ENCODE results near the gene PLEKHG3.

Gene PLEKHG3

DNA sequence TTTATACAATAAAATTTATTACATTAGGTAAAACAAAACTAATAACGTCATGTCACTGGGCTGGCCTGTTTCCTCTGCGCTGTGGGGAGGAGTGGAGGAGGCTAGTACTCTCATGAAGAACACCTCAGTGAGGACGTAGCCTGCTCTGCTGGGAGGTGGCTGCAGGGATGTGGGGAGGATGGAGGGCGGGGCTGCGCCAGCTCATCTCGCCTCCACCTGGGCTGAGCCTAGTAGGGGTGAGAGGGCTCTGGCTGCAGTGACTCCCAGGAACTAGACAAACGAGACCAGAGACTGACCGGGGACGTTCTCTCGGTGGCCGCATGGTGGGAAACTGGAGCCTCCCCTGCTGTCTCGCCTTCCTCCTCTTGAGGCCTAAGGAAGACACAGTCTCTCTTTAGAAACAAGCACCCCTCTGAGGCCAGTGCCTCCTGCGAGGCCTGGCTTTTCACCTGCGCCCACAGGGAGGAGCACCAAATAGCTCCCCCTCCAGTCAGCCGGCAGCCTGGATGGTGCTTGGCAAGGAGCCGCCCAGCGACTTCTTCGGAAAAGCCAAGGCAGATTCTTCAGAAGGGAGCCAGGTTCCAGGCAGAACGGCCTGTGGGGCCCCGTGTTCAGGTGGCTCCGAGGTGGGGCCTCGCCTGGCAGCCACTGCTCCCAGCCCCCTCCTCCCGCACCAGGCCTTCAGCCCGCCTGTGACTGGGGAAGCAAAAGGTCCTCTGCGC, 62.4 kb downstream of the PLEKHG3 start:
- no peak for DNase-seq

DNA sequence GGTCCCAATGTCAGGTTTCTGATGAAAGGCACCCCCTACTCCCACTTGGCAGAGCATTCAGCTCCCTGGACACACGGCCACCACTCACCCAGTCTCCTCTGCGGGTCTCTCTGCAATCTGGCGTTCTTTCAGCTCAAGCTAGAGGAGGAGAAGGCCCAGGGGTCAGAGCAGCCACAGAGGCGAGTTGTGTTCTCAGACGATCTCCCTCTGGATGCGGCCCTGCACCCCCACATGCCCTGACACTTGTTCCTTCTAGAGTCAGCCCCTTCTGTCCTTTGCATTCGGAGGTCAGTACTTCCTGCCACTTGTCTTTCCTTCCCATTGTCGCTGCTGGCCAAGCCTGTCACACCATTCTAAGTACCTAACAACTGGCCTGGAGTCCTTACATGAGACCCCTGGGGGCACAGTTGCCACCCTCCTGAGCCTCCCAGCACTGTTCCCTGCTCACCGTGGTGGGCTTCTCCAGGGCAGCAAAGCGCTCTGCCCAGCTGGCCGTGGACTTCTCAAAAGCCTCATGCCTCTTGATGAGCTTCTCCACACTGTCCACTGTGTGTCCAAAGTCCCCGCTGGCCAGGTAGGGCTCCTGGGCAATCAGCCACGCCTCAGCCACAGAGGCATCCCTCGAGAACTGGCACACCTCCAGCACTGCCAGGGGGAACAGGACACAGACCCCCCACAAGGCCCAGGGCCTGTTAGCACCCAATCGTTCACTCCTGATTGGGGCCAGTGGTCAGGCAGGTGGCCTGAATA, 63.2 kb downstream of the PLEKHG3 start:
- no peak for DNase-seq

DNA sequence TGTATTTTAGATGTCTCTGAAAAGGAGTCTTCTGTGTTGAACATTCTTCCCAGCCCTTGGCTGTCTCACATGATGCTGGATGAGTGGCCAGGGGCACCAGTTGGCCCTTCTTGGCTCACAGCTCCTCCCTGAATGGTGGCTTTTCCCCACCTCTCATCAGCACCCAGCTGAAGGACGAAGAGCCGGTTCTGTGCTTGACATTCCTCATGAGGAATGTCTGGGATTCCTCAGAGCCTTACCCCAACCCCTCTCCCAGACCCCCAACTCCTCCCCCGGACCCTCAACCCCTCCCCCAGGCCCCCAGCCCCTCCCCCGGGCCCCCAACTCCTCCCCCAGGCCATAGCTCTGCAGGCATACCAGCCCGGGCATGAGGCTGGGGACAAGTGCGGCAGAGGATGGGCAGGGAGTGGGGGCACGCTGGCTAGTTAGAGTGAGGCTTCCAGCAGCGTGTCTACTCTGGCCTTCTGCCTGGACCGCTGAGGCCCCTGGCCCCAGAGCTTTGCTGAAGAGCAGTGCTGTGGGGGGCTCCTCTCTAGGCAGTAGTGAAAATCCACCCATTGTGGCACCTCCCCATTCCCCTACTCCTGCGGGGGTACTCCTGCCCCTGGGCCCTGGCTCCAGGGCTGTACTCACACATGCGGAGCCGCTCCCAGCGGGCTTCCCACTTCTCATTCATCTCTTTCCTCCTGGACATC, 64.3 kb downstream of the PLEKHG3 start:
- no peak for DNase-seq

DNA sequence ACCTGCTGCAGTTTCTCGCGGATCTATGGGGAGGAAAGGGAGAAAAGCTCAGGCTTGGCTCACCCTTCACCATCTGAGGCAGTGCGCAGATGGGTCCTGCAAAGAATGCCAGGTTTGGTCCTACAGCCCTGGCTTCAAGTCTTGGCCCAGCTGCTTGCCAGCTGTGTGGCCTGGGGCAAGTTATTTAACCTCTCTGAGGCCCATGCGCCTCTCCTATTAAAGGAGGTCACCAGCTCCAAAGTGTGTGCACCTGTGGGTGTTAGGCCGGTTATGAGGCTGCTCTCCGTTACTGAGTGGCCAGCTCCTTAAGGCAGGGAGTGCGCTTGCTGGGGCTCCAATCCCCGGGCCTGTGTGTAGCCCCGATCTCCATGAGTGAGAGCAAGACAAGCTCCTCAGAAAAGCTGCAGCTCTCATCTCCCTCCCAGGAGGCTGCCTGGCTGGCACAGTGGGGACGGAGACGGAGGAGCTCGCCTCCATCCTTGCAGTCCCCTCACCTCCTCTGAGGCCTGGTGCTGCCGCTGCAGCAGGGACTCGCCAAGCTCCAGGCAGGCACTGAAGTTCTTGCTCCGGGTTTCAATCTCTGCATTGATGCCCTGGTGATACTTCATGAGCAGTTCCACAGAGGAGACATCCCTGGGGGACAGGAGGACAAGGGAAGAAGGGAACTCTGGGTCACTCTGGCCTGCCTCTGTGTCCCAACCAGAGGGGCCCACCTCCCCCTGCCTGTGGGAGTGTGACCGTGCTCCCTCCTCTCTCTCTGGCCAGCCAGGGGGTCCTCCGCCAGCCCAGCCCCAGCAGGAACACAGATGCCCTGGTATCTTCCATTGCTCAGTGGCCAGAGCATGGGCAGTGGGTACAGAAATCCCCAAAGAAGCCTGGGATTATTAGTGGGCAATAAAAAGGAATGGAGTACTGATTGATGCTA, 65.1 kb downstream of the PLEKHG3 start:
- no peak for DNase-seq

DNA sequence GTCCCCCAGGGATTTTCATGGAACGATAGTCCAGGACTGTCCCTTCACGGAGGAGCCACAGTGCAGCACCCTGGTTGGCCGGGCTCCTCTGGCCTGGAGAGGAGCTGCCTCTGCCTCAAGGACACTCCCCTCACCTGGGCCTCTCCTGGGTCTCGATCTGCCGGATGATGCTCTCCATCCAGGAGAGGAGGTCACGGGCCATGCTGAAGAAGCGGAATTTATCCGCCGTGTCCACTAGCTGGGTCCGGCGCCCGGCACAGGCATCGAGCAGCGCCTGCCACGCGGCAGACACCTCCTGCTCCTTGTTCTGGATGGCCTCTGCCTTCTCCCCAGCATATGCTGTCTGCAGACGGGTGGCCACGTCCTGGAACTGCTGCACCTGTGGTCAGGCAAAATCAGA, 66.5 kb downstream of the PLEKHG3 start:
- no peak for DNase-seq

DNA sequence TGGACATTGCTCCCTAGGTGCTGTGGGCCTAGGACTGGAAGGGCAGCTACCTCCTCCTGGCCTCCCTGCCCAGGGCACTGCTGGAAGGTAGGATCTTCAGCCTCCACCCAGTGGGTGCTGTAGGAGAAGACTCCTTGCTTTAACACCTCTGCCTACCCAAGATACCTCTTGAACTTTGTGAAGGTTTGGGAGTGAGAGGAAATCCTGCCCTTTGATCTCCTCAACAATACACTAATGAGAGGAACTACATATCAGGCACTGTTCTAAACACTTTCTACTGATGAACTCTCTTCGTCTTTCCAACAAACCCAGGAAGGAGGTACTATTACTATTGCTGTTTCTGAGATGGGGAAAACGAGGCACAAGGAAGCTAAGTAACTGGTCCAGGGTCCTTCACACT, 66.9 kb downstream of the PLEKHG3 start:
- DNase-seq, result no peak

DNA sequence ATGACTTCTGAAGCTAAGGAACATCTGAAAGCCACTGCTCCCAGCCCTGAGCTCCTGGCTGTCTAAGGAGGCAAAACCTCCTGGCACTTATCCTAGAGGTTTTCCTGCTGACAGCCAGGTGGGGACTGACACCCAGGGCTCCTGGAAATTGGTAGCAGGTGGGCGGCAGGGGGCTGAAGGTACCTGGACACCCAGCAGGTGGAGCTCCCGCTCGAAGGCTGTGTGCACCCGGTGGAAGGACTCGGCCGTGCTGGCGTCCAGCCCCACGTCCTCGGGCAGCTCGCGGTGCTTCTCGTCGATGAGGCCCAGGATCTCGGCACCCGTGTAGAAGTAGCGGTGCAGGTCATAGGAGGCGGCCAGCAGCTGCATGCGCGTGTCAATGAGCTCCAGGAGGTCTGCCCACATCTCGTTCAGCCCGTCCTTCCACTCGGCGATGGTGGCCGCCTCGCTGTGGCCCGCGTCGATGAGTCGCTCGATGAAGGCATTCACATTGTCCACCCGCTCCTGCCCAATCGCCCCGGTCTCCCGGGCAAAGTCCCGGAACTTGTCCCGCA, 68.2 kb downstream of the PLEKHG3 start:
- no peak for DNase-seq

DNA sequence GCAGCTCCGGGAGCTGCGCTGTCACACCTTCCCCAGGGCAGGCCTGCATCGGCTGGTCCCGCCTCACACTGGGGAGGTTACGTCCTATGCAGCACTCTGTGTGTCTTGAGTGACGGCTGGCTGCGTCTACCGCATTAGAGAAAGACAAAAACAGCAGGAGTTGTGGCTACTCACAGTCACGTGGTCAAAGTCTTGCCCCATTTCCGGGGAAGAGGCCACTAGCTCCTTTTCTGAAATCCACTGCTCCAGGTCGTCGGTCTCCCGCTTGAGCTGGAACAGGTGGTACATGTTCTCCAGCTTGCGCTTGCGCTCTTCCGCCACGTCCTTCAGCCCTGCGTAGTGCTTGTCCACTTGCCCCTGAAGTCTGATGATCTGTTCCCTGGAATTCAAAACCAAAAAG, 68.8 kb downstream of the PLEKHG3 start:
- no peak for DNase-seq

DNA sequence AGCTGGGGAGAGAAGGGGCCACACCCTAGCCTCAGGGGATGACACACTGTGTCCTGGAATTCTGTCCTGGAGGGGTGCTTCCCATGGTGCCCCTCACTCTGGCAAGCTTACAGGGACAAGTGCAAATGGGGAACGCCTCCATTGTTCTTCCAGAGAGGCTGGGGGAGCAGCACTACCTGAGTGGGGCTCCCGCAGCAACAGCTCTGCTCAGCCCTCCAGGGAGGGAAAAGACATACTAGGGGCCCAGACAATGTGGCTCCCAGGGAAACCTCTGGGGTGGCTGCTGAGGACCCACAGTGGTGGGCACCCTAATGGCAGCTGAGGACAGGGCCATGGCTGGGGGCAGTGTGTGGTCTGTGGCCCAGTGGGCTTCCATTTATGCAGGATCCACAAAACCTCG, 69.4 kb downstream of the PLEKHG3 start:
- no peak for DNase-seq

DNA sequence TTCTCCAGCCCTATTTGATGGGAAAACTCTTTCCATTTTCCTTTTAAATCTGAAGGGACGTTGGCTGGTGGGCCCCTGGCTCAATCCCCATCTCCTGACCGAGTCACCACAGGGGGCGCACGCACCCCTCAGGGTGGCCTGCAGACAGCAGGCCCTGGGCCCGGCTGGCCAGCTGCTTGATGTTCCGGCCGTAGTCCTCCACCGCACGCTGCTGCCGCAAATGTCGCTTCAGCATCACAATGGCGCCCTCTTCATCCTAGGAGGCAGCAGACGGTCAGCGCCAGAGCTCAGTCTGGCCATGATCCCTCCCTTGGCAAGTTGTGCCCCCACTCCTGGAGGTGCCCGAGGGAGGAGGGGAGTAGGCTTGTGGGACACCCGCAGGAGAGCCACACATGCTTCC, 70.0 kb downstream of the PLEKHG3 start:
- no peak for DNase-seq

DNA sequence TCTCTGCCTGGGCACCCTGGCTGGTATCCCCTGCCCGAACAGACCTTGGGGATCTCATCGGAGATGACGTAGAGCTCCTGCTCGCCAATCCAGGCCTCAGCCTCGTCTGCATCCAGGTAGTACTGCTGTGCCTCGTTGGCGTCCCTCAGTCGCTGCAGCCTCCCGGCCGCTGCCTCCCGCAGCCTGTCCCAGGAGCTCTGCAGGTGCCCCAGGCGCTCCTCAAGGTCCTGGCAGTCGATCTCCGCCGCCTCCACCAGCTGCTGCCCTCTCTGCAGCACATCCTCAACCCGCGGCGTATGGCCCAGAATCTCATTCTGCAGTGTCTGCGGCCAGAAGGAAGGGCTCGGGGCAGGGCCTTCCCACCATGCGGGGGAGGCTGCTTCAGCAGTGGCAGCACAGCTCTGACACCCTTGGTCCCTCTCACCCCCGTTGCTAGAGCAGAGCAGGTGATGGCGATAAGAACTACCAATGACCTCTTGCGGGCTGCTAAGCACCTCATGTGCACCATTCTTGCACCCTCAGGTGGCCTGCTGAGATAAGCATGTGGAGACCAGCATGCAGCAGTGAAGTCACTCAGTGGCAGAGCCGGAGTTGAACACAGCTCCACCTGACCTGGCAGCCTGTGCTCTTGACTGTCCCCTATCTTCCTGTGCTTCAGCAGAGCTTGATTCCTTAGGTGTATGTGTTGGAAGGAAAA, 71.0 kb downstream of the PLEKHG3 start:
- no peak for DNase-seq

DNA sequence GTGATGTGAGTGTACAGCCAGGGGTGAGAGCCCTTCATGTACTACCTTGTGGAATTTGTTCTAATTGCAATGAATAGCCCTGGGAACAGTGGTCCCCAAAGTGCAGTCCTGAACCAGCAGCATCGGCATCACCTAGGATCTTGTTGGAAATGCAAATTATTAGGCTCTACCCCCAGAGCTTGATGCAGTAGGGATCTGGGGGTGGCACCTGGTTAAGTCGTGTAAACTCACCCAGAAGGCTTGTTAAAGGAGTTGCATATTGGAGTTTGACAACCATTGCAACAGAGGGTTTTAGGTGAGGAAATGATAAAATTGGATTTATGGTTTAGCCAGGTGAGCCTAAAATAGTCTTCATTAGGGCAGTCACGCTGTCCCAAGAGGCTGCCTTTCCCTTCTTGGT, 73.2 kb downstream of the PLEKHG3 start:
- DNase-seq, result no peak

DNA sequence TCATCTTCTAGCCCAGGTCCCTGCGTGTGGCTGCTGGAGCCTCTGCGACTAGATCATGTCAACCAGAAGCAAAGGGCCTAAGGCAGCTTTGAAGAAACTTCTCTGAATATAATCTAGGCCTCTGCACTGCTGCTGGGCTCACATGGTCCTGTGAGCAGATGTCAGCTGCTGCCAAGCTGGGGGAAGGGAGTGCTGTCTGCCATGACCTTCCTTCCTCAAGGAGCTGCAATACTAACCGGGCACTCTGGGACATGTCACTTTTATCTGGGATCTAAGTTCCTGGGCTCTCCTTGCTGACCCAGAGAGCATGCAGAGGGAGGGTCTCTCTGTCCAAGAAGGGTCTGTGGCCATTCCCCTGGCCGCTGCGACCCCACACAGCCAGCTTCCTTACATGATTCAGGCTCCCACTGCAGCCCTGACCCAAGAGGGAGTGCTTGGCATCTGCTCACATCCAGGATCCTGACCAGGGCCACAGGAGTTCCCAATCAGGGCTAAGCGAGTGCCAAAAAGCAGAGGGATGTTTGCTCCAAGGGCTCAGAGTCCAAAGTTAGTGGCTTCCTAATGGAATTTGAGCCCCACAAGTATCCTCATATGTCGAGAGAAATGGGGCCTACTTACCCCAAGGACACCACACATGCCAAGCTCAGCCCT, 74.0 kb downstream of the PLEKHG3 start:
- DNase-seq, result no peak

DNA sequence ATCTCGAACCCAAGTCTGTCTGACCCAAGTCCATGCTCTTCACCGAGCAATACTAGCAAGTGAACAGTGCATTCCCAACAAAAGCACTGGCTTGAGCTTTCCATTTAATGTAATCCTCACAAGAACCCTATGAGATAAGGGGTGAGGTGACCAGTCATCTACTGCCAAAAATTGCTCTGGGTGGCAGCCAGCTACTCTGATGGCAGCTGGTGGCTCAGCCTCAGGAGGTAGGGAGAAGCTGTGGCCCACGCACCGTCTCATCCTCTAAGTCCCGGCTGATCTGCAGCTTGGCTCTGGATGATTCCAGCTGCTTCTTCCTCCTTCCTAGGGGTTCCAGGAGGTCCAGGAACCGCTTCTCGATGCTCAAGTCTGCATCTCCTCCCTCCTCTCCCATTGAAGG, 75.2 kb downstream of the PLEKHG3 start:
- no peak for DNase-seq

DNA sequence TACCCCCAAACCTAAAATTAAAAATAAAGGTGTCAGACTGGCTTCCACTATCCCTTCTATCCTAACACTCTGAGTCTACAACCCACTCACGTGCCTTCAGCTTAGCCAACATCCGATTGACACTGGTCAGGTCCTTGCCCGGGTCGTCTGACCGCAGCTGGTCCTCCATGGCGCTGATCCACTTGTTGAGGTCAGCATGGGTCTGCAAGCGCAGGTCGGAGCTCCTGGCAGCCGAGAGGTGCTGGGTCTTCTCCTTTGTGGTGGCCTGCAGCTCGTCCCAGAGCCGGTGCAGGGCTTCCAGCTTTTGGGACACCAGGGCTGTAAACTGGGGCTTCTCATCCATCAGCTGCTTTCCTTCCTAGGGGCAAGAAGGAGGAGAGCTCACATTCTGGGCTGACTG, 78.0 kb downstream of the PLEKHG3 start:
- DNase-seq, result no peak

DNA sequence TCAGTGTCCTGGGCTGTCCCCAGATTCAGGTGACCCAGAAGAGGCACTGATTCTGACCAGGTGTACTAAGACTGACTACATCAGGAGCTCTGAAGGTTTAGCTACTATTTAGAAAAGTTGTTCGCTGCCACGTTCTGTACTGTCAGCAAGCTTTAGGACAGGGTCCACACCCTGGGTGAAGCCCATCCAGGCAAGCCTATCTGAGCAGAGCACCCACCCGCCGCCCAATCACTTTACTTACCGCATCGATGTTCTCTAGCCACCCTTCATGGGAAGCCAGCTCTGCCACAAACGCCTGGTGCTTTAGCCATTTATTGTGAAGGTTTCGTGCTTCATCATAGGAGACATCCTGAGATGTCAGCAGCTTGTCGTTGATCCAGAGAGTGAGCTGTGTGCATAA, 79.8 kb downstream of the PLEKHG3 start:
- DNase-seq, result no peak

DNA sequence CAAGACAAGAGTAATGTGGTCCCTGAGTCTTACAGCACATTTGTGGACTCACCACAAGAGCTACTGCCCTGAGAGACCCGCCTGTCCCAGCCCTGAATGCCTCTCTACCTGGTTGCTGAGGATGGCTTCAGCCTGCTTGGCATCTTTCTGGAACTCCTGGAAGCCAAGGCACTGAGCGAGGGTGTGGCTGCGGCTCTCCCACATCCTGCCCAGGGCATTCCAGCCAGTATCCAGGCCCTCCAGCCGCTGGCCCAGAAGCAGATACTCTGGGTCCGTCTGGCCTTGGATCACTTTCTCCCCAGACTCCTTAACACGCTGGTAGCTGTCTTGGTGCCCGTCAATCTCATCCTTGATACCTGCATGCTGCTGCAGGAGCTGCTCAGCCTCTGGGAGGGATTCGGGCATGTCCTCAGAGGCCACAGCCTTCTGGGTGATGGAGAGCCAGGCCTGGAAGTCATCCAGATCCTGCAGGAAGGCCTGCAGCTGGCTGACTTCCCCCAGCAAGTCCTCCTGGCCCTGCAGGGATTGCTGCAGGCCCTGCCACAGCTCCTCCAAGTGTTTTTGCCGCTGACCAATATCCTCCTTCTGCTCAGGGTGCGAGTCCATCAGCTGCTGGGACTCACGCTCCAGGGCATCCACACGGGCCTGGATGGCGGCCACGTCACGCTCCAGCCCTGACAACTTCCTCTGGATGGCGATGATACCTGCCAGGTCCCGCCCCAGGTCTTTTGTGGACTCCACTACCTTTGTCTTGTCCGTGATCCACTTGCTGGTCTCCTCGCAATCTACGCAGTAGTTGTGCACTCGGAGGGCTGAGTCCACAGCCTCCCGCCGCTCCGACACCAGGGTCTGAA, 82.3 kb downstream of the PLEKHG3 start:
- no peak for DNase-seq

DNA sequence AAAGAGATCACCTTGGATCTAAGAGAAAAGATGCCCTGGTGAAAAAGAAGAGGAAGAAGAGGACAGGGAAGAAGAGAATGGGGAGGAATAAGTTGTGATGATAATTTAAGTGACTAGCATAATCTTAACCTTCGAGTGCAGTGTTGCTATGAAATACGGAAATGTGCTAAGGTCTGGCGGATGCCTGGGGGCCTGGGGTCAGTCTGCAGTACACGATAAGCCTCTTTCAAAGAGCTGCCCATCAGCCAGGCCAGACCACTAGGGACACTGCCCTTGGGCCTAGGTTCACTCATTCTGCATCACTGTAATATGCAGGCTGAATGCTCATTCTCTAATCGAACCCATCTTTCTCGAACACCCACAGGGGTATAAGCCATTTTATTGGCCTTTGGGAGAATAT, 83.4 kb downstream of the PLEKHG3 start:
- DNase-seq, result no peak

DNA sequence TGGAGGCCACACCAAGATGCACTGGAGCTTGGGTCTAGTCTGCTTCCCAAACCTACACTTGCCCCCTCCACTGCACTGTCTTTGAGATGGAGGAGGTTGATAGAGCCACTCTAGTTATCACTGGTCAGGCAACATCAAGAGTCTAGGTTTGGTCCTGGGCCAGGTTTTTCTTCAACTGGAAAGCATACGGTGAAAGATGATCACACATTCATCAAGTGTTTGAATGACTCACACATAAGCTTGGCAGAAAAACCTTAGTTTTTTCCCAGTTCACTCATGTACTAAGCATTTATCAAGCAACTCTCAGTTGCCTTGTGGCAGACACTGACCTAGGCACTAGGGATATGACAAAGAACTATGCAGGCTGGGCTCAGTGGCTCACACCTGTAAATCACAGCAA, 84.5 kb downstream of the PLEKHG3 start:
- DNase-seq, result no peak

DNA sequence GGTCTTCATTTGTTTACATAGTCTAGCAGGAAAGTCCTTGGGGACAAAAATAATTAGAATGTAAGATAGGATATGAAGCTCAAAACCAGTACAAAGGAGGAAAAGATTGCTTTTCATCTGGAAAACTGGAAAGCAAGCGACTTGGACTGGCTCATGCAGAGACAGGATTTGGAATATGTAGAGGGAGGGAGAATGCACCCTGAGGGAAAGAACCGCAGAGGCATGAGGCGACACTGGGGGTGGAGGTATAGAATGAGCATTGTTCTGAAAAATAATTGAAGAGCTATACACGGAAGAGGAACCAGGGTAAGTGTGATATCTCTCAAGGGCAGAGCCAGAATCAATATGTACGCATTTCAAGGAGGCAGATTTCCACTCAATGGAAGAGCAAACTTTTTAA, 85.5 kb downstream of the PLEKHG3 start:
- no peak for DNase-seq

DNA sequence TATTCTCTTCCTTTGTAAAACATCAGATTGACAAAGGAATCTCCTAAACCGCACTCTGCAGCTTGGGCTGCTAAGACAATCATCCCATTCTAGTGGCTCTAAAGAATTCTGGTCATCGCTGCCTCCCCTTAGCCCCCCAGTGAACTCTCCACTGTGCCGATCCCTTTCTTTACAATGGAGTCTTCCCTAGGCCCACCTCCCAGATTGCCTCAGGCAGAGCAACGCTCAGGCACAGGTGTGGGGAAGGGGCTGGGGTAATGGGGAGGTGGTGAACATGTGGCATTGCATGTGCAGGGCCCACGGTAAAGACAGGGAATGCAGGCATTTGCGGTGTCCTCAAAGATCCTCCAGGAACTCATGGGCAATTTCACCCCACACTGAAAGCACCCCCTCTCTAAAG, 86.3 kb downstream of the PLEKHG3 start:
- no peak for DNase-seq
